ENCODE measurements around the gene MAGI2.

MAGI2 gene

DNA sequence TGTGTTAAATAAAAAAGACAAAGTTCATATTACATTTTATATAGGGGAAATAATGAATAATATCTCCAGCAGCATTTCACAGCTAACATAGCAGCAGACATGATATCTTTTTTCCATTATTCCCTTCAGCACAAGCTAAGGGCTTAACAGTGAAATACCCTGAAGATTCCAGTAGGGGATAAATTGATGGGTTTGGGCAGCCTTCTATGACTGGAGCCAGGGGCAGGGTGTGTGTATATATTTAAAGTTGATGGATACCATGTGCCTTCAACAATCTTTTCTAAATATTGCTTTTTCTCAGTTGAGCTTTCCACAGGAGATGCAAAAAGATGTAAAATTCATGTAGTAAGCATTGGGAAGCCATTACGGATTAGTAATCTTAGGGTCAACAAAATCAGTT, 151.2 kb downstream of the MAGI2 start:
- TF ChIP-seq, protein P1, sequence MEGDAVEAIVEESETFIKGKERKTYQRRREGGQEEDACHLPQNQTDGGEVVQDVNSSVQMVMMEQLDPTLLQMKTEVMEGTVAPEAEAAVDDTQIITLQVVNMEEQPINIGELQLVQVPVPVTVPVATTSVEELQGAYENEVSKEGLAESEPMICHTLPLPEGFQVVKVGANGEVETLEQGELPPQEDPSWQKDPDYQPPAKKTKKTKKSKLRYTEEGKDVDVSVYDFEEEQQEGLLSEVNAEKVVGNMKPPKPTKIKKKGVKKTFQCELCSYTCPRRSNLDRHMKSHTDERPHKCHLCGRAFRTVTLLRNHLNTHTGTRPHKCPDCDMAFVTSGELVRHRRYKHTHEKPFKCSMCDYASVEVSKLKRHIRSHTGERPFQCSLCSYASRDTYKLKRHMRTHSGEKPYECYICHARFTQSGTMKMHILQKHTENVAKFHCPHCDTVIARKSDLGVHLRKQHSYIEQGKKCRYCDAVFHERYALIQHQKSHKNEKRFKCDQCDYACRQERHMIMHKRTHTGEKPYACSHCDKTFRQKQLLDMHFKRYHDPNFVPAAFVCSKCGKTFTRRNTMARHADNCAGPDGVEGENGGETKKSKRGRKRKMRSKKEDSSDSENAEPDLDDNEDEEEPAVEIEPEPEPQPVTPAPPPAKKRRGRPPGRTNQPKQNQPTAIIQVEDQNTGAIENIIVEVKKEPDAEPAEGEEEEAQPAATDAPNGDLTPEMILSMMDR (IDR thresholded peaks at IDR 0.05; ENCODE audit: insufficient read depth, missing control alignments) = no peak
- DNase-seq (ENCODE audit: insufficient read length, low spot score) = no peak
- peak; percentile 6 for FAIRE-seq

DNA sequence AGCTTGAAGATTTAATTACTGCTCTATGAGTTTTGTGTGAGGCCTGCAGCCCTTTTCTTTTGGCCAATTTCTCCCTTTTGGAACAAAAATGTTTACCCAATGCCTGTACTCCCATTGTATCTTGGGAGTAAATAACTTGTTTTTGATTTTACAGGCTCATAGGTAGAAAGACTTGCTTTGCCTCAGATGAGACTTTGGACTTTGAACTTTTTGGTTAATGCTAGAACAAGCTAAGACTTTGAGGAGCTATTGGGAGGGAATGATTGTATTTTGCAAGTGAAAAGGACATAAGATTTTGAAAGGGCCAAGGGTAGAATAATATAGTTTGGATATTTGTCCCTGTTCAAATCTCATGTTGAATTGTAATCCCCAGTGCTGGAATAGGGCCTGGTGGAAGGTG, 152.0 kb downstream of the MAGI2 start:
- FAIRE-seq = no peak
- TF ChIP-seq, protein P1 (IDR thresholded peaks at IDR 0.05; ENCODE audit: insufficient read depth, missing control alignments) = no peak
- no peak for DNase-seq (ENCODE audit: insufficient read length, low spot score)

DNA sequence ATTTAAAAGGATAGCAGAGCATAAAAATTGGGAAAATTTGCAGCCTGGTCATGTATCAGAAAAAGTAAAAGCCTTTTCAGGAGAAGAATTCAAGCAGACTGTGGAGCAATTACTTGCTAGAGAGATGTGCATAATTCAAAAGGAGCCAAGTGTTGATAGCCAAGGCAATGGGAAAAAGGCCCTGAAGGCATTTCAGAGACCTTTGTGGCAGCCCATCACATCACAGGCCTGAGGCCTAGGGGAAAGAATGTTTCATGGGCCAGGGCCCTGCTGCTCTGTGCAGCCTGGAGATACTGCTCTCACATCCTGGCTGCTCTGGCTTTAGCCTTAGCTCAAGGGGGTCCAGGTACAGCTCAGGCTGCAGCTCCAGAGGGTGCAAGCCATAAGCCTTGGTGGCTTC, 152.9 kb downstream of the MAGI2 start:
- TF ChIP-seq, protein P1 (IDR thresholded peaks at IDR 0.05; ENCODE audit: insufficient read depth, missing control alignments) = no peak
- DNase-seq (ENCODE audit: insufficient read length, low spot score) (no peak), FAIRE-seq (no peak)

DNA sequence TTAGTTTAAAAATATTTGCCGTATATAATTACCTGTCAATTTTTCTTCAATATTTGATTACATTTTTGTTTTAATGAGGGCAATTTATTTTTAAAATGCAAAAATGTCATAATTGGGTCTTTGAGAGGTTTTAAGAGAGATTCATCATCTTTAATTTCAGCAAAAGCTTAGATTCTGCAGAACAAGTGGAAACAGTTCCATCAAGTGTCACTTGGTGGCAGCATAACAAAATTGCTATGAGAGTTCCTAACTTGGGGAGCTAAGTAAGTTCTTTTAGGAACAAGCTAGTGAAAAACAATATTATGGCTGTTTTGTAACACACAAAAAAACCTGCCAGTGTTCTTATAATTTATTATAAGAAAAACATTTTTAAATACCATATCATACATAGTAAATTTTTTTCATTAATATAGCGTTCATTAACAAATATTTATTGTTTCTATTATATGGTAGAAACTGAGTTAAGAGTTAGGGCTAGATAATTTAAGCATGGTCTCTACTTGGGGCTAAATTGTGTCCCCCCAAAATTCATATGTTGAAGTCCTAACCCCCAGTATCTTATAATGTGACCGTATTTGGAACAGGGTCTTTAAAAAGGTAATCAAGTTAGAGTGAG, 155.2 kb downstream of the MAGI2 start:
- TF ChIP-seq, protein P1 (IDR thresholded peaks at IDR 0.05; ENCODE audit: insufficient read depth, missing control alignments) = peak; percentile 79
- DNase-seq (ENCODE audit: insufficient read length, low spot score) = no peak
- FAIRE-seq = peak; percentile 44

DNA sequence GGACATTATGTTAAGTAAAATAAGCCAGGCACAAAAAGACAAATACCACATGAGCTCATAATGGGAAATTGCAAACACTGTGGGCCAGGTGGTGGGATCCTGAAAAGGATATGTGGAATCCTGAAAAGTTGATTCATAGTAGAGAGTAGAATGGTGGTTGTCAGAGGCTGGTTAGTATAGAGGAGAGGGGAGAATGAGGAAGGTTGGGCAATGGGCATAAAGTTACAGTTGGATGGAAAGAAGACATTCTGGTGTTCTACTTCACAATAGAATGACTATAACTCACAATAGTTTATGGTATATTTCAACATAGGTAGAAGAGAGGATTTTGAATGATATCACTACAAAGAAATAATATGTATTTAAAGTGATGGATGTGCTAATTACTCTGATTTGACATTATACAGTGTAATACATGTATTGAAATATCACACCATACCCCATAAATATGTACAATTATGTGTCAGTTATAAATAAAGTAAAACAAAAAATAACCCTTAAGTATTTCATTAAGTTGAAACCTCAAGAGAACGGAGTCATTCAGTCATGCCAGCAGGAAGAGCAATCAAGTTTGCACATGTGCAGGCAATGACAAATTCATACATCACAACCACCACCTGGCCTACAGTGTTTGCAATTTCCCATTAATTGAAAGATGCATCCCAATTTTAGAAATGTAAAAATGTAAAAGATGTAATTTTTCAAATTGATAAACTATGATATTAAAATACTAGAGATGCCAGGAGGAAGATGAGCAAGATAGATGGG, 156.7 kb downstream of the MAGI2 start:
- TF ChIP-seq, protein P1 (IDR thresholded peaks at IDR 0.05; ENCODE audit: insufficient read depth, missing control alignments) = no peak
- FAIRE-seq = no peak
- DNase-seq (ENCODE audit: insufficient read length, low spot score) = no peak

DNA sequence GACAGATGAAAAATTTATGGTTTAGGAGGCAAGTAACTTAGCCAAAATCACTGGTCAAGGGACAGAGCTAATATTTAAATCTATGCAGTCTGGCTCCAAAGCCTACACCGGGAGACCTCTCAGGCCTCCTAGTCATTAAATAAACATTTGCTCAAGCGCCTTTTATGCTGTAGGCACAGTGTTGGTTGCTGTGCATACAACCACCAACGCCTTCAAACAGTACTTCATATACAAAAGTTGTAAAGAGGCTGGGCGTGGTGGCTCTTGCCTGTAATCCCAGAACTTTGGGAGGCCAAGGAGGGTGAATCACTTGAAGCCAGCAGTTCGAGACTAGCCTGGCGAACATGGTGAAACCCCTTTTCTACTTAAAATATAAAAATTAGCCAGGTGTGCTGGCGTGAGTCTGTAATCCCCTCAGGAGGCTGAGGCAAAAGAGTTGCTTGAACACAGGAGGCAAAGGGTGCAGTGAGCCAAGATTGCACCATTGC, 159.8 kb downstream of the MAGI2 start:
- TF ChIP-seq, protein P1 (IDR thresholded peaks at IDR 0.05; ENCODE audit: insufficient read depth, missing control alignments) = no peak
- no peak for DNase-seq (ENCODE audit: insufficient read length, low spot score)
- FAIRE-seq = no peak

DNA sequence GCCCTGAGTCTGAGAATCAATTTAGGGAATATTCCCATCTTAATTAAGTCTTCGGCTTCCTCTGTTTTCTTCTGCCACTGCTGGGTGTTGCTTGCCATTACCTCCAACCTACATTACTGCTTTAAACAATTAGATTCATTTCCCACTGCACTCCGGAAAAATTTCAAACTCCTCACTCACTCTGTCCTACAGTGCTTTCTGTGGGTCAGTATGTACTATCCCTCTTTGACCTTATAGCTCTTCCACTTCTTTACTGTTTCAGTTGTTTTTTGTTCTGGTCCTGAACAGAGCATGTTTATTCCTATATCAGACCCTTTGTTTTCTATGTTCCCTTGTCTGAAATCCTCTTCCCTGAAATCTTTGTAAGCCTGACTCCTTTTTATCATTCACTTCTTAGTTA, 160.6 kb downstream of the MAGI2 start:
- no peak for FAIRE-seq
- no peak for DNase-seq (ENCODE audit: insufficient read length, low spot score)
- TF ChIP-seq, protein P1 (IDR thresholded peaks at IDR 0.05; ENCODE audit: insufficient read depth, missing control alignments) = no peak

All from D721Med (cell line).